Left lung (tissue), 10 donors: ENCODE measurements around the gene PTPN22. TPM values are rescaled to one million over a fixed set of nuclear protein-coding genes. Genes with fewer than 3 reads are reported as not detected.

Experiments
- ATAC-seq: fragments of 200-7000 bp; cut with Tn5 transposase; one replicate; pipeline ENCODE4 v1.9.1; 2020; ENCODE audit warnings: moderate library complexity
- DNase-seq, 4 donors: peaks; one replicate each; pipeline ENCODE4 v3.0.0-alpha.2; 2013 to 2020
- H3K27ac ChIP-seq, 2 donors: fragments of 200-600 bp; sonication (generic) in 1 of 2; one replicate each; pipeline versions ENCODE4 v1.5.0 to v1.8.0; 2020 to 2021
- H3K27me3 ChIP-seq, 2 donors: fragments of 200-600 bp; sonication (generic) in 1 of 2; one replicate each; pipeline versions ENCODE4 v1.5.0 to v1.8.0; 2020 to 2021
- H3K36me3 ChIP-seq, 2 donors: fragments of 200-600 bp; sonication (generic) in 1 of 2; one replicate each; pipeline versions ENCODE4 v1.5.0 to v1.8.0; 2020 to 2021
- H3K4me1 ChIP-seq, 2 donors: fragments of 200-600 bp; one replicate each; pipeline ENCODE4 v1.8.0; 2021
- H3K4me3 ChIP-seq, 2 donors: fragments of 200-600 bp; sonication (generic) in 1 of 2; one replicate each; pipeline versions ENCODE4 v1.5.0 to v1.8.0; 2020 to 2021; ENCODE audit warnings: mild to moderate bottlenecking in 1 of 2
- H3K9me3 ChIP-seq, 2 donors: fragments of 200-600 bp; sonication (generic) in 1 of 2; one replicate each; pipeline versions ENCODE4 v1.5.0 to v1.8.0; 2020 to 2021
- CTCF ChIP-seq, 2 donors: fragments of 200-600 bp; sonication (generic) in 1 of 2; IDR thresholded peaks; one replicate each; pipeline versions ENCODE4 v1.5.0 to v1.8.0; 2021; ENCODE audit warnings: antibody characterized with exemption in 2 of 2
- intact Hi-C, 2 donors: fragments of 100-400 bp; cut with DNase I; formaldehyde crosslinking; loops; one replicate each; pipeline versions ENCODE4 v1.11.2 to v1.14.2; 2022
- polyA plus RNA-seq, 6 donors: library from polyadenylated mRNA; unstranded; fragments of 120-200 nt; gene quantifications; one replicate each; pipeline ENCODE4 v1.2.1, GENCODE V29; 2013; ENCODE audit not compliant: insufficient read length in 6 of 6
- total RNA-seq, 2 donors: library from RNA; stranded (reverse); fragmentation: NEBNext Ultra II Directional; extraction: Animal tissue kit (Norgen Biotek cat#: 25700); gene quantifications; one replicate each; pipeline ENCODE4 v1.2.1, GENCODE V29; 2021
- donor health status: DM: no; HTN: yes; CAD: no.
- donor health status: DM: no; HTN: no; CAD: no.

PTPN22 gene
- total and polyA plus RNA-seq, 8 donors, result 0.62 to 10.0 (median 0.93) TPM

- Histone ChIP-seq H3K27ac (peak overlapping the region in 1 of 2 donors; percentile 0), H3K9me3 (no peaks in the 10 kb centered on the region), H3K36me3 (peaks cover 0 to 45% of the 10 kb centered on the region in 2 donors), H3K27me3 (no peaks in the 10 kb centered on the region), H3K4me3 (no peak overlapping the region), H3K4me1 (peaks cover 0 to 12% of the 10 kb centered on the region in 2 donors)
- no peak for TF ChIP-seq CTCF (IDR thresholded peaks at IDR 0.05)
- DNase-seq (no peak), ATAC-seq (no peak)
- intact Hi-C loops, result no loop called here
Observed at GRCh38 chr1:113768916-113769600, 102.5 kb downstream of the PTPN22 start.

GRCh38 chr1:113765306-113766230 is 105.9 kb downstream of the PTPN22 start:
- H3K9me3 ChIP-seq, result no peaks in the 10 kb centered on the region
- H3K4me1 ChIP-seq, result peaks cover 0 to 12% of the 10 kb centered on the region in 2 donors
- no peaks in the 10 kb centered on the region for H3K27me3 ChIP-seq
- peaks cover 0 to 33% of the 10 kb centered on the region in 2 donors for H3K36me3 ChIP-seq
- intact Hi-C loops, result no loop called here
- H3K4me3 ChIP-seq, result no peak overlapping the region
- no peak for TF ChIP-seq CTCF (IDR thresholded peaks at IDR 0.05)
- no peak overlapping the region for H3K27ac ChIP-seq
- ATAC-seq, result no peak
- DNase-seq, result no peak

Other genes with a start within 250 kb of the PTPN22 start
- gene PHTF1, start 112.2 kb downstream of the PTPN22 start, total RNA-seq, result 10 to 100 TPM; 25.7 to 36.1 TPM
- gene PHTF1, start 112.2 kb downstream of the PTPN22 start, polyA plus RNA-seq, result 10 to 100 TPM; 20.0 to 23.8 (median 22.1) TPM
- gene RSBN1, start 59.2 kb downstream of the PTPN22 start, total RNA-seq, result 10 to 100 TPM; 15.6 to 19.5 TPM
- 10 to 100 TPM; 22.8 to 26.8 (median 24.2) TPM for gene RSBN1, start 59.2 kb downstream of the PTPN22 start, polyA plus RNA-seq
- 1 to 10 TPM; 2.2 to 2.3 TPM for gene BCL2L15, start 15.9 kb upstream of the PTPN22 start, total RNA-seq
- 1 to 10 TPM in 5 of 6 donors, under 1 TPM in 1; 0.91 to 2.7 (median 1.1) TPM for gene BCL2L15, start 15.9 kb upstream of the PTPN22 start, polyA plus RNA-seq
- gene AP4B1, start 33.1 kb upstream of the PTPN22 start, total RNA-seq, result 10 to 100 TPM; 15.4 to 21.2 TPM
- 10 to 100 TPM; 51.5 to 65.1 (median 56.1) TPM for gene AP4B1, start 33.1 kb upstream of the PTPN22 start, polyA plus RNA-seq
- gene DCLRE1B, start 33.6 kb upstream of the PTPN22 start, total RNA-seq, result 1 to 10 TPM; 7.3 to 9.1 TPM
- 10 to 100 TPM in 3 of 6 donors, 1 to 10 TPM in 3; 8.5 to 11.9 (median 10.2) TPM for gene DCLRE1B, start 33.6 kb upstream of the PTPN22 start, polyA plus RNA-seq
- gene HIPK1, start 57.6 kb upstream of the PTPN22 start, total RNA-seq, result 10 to 100 TPM; 61.1 to 77.4 TPM
- gene HIPK1, start 57.6 kb upstream of the PTPN22 start, polyA plus RNA-seq, result 10 to 100 TPM; 38.7 to 49.7 (median 43.0) TPM
- 10 to 100 TPM; 53.8 to 74.2 TPM for gene OLFML3, start 107.8 kb upstream of the PTPN22 start, total RNA-seq
- 100 to 1,000 TPM; 229 to 291 (median 273) TPM for gene OLFML3, start 107.8 kb upstream of the PTPN22 start, polyA plus RNA-seq